HG02870 (cell line): ENCODE results near the gene BICDL2.

Source experiments
- ATAC-seq: cut with Tn5 transposase; IDR thresholded peaks from one replicate; pipeline ENCODE4 v1.9.1; 2021; ENCODE audit warnings: mild to moderate bottlenecking, moderate library complexity; ENCODE audit not compliant: unreplicated experiment

Gene BICDL2

GRCh38 chr16:2987286-2987685 is 49.5 kb downstream of the BICDL2 start:
- no peak for ATAC-seq

- ATAC-seq, result no peak
These were observed 50.0 kb downstream of the BICDL2 start for GRCh38 chr16:2986623-2987188.

GRCh38 chr16:2985893-2986355 is 50.8 kb downstream of the BICDL2 start:
- no peak for ATAC-seq

GRCh38 chr16:2985462-2985861 is 51.3 kb downstream of the BICDL2 start:
- ATAC-seq, result no peak

GRCh38 chr16:2983706-2984136 is 53.0 kb downstream of the BICDL2 start:
- ATAC-seq, result no peak

- no peak for ATAC-seq
These were observed 54.3 kb downstream of the BICDL2 start for GRCh38 chr16:2982402-2982801.

- no peak for ATAC-seq
These were observed 54.9 kb downstream of the BICDL2 start for GRCh38 chr16:2981899-2982250.

GRCh38 chr16:2981177-2981898 is 55.4 kb downstream of the BICDL2 start:
- no peak for ATAC-seq

- peak; percentile 60 for ATAC-seq
These were observed 56.2 kb downstream of the BICDL2 start, which contains the start of gene PKMYT1 for GRCh38 chr16:2980227-2981176. PKMYT1 (minus strand) TSS chr16:2980446; CDS start chr16:2979657, 789 bp downstream.

GRCh38 chr16:2979669-2980226 is 57.0 kb downstream of the BICDL2 start:
- ATAC-seq, result peak; percentile 11
